NCI-H460 (cell line): ENCODE data around the gene GRK5. TPM values are rescaled to one million over a fixed set of nuclear protein-coding genes. Genes with fewer than 3 reads are reported as not detected.
A peak's percentile ranks its signal among the peaks of the same experiment; 100 is the strongest.

Experiments used
- DNase-seq: peaks from one replicate; pipeline ENCODE4 v3.0.0-alpha.2; 2016; ENCODE audit warnings: low read depth; ENCODE audit errors: extremely low read depth
- total RNA-seq: library from RNA; depleted of rRNA; stranded (reverse); fragments of >200 nt; shearing (Covaris generic); gene quantifications from 2 replicates; pipeline ENCODE4 v1.2.3, GENCODE V29; 2014

The GRK5 gene
- total RNA-seq, 1 experiment from 2014 or later: 0.79 TPM

DNA sequence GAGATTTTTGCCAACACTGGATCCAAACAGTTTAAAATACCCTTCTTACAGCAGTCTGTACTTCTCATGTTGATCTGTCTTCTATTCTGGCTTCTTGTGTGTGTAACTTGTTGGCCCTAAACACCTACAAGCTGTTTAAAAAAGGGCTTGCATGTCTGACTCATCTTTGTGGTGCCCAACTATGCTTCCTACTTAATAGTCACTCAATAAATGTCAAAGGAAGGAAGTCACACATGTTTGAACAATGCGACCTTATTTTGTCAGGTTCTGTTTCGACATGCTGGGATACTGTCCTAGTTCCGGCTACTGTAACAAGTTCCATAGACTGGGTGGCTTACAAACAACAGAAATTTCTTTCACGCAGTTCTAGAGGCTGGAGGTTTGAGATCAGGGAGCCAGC lies 9.4 kb upstream of the GRK5 start:
- no peak for DNase-seq

DNA sequence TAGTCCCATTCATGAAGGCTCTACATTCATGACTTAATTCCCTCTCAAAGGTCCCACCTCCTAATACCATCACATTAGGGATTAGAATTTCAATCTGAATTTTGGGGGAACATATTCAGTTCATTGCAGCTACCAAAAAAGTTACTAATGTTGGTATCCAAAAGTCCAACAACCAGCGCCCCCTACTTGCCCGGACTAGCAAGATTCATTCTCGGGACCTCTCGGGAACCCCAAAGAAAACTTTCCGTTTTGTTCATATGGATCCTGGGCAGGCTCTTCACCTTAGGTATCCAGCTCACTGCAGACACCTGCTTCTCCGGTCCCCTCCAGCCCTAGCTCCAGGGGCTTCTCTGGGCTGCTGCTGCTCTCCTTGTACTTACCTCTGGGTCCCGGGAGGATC lies 8.9 kb upstream of the GRK5 start:
- no peak for DNase-seq

DNA sequence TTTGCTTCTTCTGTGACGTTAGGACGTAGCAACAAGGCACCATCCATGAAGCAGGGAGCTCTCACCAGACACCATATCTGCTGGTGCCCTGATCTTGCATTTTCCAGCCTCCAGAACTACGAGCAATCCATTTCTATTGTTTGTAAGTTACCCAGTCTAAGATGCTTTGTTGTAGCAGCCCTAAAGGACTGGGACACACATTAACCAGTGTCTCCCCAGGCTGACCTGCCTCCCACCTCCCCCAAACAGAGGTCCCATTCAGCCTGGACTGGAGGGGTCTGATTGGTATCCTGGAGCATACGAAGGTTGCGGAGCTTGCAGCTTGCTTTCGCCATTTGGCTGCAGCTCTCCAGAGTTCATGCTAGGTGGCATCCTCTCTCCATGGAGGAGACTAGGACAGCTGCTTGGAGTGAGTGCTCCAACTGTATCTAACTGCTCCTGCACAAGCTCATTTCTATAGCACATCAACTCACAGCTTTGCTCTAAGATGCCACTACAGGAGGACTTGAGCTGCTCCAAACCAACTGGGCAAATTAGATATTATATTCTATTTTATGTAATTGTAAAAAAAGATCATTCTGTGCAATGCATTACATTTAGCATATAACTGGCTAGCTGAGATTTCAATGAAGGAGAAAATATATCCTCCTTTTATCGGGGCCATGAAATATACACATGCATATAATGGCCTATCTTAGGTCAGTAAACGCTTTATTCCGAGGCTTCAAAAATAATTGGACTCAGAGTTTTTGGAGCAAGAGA lies 8.0 kb upstream of the GRK5 start:
- DNase-seq: peak; percentile 80

DNA sequence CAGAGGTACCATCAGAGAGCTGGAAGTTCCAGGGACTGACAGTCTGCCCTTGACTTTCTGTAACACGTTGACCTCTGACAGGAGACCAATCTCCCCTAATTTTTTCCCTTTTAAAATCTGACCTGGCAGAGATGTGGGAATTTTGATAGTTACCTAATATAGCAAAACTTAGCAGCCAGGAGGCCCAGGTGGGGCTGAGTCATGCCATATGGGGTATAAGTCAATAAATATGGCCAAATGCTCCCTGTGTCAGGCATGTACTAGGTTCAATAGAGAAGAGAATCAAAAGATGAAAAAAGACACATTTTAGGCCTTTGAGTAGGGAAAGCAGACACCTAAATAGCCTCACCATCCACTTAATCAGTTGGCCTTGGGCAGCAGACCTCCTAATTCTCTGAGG lies 6.1 kb upstream of the GRK5 start:
- DNase-seq: no peak

DNA sequence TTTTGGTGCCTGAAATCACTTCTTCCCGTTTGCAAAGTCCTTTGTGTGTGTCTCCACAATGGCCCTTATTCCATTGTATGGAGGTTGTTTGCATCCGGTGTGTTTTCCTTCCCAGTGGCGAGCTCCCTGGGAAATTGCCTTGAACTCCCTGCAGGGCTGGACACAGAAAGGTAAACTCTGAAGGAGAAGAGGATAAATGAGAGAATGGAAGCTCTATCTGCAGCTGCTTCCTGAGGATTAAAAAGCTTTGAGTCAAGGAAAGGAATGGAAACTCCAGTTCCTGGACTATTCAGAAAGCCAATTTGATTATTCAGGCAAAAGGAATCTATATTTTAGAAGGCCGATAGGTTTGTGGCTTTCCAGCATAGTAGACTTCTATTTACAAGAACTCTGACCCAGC lies 4.4 kb upstream of the GRK5 start:
- no peak for DNase-seq

DNA sequence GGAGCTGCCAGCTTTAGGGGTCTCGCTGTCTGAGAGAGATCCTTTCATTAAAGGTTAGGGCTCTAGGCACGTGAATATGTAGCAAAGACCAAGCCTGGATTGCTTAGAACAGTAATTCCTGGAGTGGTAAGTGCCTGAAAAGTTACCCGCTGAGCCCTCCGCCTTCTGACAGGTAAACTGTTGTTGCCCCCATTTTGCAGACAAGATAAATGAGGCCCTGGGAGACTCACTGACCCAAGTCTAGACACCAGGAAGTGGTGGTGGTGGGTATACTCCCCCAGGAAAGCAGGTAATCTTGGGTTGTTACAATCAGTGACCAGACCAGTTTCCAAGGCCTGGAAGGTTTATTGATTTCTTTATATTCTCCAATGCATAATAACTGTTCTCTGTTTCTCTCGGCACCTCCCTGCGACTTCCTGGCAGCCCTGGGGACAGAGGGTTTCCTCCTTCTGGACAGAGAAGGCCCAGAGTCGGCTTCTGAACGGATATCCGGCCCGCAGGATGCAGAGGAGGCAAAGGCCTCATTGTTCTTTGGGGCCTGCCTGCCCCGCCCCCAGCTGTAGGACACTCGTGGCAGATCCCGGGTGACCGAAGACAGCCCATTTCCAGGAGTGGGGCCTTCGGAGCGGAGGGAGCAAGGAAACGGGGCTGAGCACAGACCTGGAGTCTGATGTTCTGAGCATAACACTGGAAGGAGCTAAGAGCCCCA lies 1.3 kb upstream of the GRK5 start:
- DNase-seq: no peak

DNA sequence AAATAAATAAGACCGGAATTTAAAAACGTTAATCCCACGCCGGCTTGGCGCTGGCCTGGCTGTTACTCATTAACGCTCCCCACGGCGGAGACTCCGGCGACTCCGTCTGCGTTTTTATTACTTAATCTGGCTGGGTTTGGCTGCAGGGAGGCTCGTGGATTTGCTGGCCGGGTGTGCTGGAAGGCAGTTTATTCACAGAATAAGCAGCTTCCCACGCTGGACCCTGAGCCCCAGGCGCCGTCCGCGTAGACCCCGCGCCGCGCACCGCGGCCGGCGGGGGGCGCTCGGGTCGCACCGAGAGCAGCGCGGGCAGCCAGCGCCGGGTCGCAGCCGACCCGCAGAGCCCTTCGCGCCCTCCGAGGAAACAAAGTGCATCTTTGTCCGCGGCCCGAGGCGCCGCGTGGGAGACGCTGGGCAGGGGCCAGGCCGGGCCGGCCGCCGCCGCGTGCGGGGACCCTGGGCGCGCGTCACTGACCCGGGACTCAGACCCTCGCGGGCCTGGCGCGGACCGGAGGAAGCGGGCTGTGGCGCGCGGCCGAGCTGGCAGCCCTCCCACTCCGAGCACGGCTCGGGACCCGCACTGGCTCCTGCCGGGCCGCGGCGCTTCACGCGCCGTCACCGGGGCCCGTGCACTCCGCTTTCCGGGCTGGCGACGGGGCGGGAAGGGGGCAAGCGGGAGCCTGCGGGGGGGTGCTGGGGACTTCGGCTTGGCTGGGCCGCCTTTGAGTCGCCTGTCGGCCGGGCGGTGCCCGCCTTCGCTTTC lies 587 bp upstream of the GRK5 start:
- no peak for DNase-seq

DNA sequence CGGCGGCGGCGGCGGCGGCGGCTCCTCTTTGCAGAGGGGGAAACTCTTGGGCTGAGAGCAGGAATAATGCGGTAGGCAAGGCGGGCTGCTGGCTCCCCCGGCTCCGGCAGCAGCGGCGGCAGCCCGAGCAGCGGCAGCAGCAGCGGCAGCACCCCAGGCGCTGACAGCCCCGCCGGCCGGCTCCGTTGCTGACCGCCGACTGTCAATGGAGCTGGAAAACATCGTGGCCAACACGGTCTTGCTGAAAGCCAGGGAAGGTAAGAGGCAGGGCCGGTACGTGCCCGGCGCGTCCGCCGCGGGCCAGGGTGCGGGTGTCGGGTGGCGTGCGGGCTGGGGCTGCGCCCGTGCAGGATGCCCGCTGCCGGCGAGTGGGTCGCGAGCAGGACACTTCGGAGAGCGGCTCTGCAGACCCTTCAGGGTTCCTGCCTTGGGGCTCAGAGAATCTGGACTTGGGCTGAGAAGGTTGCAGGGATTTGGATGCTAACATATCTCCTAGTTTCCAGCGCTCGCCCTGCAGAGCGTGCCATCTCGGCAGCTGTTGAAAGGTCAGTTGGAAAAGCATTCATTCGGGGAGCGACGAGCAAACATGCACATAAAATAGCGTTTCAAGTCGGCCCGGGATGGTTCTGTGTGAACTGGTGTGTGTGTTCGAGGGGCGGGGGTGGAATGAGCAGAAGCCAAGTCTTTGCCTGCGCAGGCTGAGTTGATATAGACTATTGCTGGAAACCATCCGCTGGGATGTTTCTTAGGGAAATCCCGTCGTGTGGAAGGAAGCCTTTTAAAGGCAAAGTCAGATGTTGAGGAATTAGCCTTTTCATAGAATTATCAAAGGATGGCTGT lies 562 bp downstream of the GRK5 start:
- DNase-seq: no peak

DNA sequence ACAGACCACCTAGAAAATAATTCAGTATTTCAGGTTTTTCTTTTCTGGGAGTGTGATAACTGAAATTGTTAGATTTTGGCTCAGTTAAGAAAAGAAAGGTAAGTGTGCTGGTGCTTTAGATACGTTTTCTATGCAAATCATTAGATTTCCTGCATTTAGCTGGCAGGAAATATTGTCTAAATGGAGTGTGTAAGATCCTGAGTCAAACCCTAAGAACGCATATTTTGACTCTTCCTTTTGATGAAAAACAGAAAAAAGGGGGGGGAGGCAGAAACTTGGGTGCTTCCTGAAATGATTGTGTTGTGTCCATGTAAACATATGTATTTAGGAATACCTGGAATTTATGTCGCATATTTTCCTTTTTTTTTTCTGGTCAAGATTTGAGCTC lies 1.2 kb downstream of the GRK5 start:
- DNase-seq: no peak

DNA sequence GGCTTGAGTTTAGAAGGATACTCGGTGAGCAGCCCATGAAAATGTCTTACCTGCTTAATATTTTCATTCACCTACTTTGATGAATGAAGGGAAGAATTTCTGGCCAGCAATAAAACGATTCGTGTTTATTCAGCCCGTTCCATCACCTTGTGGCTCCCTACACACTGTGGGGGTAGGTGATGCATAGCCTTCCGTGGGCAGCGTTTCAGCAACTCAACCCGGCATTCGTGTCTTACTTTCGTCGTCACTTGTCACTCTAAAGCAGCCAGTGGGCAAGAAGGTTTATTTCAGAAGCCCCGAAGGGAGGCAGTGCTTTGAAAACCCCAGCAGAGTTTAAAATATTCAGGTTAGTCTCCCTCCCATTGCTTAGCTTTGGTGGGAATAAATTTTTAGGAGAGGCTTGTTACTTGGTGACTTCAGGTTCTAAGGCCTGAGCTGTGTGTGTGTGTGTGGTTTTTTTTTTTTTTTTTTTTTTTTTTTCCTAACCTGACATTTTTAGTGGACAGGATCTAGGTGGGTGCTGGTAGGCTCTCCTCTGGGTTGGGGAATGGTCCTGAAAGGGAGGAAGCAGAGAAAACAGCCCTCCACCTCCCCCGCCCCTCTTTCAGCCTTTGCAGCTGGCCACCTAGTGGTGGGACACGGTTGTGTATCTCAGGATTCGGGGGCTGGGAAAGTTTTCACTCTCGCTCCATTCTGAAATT lies 1.8 kb downstream of the GRK5 start:
- DNase-seq: no peak

DNA sequence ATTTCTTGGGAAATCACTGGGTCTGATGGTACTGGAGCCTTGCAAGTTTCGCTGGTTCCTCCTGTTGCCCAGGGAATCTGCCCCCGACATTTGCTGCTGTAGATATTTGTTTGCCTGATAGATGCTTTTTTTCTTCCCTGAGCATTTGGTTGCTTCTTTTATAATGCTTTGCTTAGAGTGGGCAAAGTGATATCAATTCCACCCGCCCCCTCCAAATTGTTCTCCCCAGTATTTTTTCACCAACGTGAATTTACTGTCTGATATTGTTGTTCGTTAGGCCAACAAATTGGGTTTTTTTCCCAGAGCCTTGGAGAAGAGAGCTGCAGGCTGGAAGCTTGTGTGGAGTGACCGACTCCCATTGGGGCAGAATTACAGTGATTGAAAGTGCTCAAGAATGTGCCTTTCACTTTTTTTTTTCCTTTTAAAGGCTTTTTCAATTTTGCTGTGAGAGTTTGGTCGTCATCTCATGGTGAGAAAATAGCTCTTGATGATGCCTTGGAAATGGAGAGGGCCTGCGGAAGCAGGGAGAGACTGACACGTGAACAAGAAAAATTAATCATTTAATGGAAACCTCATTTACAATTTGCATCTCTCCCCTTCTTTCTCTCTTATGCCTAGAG lies 2.5 kb downstream of the GRK5 start:
- no peak for DNase-seq

DNA sequence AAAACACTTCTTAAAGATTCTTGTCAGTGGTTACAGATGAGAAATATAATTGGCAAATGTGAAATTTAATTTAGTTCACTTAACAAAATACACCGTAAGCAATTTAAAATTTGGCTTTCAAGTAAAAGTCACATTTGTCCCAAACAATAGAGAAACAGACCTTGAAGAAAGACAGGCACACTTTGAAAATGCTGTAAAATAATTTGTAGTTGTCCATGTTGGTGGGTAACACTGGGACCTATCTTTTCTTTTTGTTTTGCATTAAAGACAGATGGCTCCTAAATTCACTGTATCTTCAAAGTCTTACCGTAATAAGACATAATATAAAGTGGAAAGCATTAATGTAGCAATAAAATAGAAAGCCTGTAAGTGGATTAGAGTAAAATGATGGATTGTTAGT lies 3.3 kb downstream of the GRK5 start:
- no peak for DNase-seq

DNA sequence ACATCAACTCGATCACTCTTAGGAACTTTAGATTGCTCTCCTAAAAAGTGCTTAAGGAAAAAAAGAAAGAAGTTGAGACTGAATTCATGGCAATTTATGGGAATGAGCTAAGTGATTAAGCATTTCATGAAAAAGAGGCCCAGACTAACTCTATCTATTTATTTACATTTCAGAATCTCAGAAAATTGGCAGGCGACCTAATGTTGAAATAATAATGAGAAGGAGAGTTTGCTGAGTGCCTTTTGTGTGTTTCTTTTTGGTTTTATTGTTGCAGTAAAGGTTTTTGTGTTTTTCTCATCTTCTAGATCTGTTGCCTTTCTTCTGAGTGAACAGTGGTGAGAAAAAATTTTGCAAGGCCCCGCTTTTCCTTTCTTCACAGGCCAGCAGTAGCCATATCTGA lies 3.8 kb downstream of the GRK5 start:
- DNase-seq: no peak

DNA sequence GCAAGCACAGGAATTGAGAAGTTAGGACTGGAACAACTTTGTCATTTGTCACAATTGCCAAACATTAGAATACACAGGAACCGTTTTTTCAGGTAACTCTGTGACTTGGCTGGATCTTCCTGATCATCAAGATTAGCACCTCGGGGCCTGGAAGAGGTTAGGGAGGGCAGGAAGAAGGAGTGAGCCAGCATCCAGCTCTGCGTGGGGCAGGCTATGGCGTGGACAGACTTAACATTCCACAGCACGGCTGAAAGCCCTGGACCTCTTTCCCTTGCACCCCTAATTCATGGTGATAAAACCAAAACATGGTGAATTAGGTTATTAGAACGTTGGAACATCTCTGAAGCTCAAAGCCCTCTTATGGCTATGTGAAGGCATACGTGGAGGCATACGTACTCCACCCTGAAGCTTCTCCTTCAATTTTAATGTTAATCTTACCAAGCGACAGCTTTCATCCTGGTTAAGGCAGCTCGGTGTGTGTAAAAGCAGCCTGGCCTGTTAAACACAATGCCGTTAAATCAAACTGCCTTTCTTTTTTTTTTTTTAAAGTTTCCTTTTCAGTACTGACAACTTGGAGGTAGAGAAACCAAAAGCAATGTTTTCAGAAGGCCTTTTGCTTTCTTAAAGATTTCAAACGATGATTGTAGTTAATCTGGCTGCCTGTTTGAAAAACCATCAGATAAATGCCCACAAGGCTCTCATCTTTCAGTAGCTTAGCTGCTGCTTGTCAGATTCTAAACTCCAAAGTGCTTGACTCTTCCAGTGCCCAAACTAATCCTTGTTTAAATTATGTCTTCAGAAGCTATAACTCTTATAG lies 4.5 kb downstream of the GRK5 start:
- DNase-seq: no peak

DNA sequence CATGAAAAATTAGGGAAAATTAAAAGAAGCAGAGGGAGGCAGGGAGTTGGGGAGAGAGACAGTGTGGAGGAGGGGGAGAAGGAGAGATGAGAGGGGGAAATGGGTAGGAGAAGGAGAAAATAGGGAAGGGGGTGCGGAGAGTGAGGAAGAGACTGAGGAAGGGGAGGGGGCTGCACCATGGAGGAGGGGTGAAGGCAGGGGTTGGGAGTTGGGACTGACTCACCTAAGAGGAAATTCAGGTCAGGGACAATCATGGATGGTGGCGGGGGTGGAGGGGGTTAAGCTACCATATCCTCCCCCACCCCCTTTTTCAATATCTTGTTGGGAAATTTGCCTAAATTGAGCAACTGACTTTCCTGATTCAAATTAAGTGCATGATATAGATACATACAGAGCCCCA lies 8.0 kb downstream of the GRK5 start:
- no peak for DNase-seq

DNA sequence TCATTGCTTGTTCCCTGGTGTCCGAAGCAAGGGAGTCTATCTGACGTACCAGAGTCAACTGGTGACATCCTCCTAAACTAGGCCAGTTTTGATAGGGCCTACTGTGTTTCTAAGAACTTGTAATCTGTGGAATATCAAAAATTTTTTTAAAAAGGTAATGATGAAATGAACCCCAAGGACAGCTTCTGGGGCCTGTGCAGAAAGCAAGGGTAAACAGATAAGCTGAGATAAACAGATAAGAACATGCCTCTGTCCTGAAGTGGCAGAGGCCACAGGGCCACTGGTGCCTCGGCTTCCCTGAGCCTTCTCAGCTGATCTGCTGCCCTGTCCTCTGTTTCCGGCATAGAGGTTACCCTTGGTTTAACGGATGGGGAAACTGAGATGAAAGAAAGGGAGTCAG lies 8.8 kb downstream of the GRK5 start:
- DNase-seq: no peak

DNA sequence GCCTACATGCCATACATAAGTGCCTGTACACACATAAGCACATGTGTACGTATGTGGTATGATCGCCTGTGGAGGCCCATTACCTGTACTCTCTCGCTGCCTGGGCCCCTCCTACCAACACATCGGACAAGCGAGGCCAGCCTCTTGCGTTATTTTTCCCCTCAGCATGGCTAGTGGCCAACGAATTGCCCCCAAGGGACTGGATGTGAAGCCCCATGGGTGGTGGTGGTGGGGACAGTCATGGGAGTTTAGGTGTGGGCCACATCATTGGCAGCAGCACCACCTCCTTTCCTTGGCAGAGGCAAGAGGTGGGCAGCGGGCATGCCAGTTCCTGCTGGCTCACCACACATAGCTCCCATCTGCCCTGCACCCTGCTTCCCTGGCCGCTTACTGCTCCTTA lies 10.0 kb downstream of the GRK5 start:
- DNase-seq: no peak

DNA sequence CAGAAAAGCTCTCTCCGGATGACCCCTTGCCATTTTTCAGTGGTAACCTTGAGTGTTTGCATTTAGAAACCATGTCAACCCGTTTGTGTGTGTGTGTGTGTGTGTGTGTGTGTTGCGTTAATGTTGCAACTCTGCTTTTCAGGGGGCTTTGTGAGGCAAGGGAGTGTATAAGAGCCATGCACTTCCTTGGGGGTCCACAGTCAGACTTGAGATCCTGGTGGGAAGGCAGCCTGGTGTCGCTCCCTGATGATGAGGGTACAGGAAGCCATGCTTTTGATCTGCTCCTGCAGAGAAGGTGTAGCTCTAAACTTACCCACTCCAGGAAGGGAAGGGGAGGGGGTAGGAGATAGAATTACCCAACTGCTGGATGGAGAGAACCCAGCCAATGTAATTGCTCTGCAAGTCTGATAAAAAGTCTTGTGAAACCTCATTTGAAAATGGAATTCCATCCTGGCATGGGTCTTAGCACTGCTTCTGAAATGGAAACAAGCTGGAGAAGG lies 10.7 kb downstream of the GRK5 start:
- DNase-seq: no peak

DNA sequence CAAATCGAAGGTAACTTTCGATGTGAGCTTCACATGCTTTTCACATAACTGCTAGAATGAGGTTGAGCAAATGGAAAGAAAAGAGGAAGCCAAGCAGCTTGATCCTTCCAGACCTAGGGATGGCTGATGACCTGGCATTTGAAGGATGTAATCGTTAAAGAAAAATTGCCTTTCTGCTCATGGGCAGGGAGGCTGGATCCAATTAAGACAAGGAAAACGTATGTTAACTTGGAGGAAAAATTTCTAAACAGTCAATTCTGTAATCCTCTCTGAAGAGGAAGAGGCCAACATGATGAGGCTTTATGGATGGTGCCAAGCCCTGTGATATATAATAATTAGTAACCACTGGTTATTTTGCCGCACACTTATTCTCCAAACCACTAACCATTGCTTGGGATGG lies 12.5 kb downstream of the GRK5 start:
- no peak for DNase-seq
